Thyroid gland (tissue), 4 donors: ENCODE data around the gene RNF224. TPM values are rescaled to one million over a fixed set of nuclear protein-coding genes. Genes with fewer than 3 reads are reported as not detected.

ENCODE experiments used
- DNase-seq, 2 donors: peaks; one replicate each; pipeline ENCODE4 v3.0.0-alpha.2; 2019
- H3K27ac ChIP-seq, 3 donors: fragments of 200-600 bp; sonication (generic); 1 replicate in 2 of 3; 2 replicates in 1 of 3; pipeline ENCODE4 v1.5.1; 2016 to 2019; ENCODE audit warnings: mild to moderate bottlenecking in 1 of 3, moderate library complexity in 1 of 3
- H3K27me3 ChIP-seq: fragments of 200-600 bp; sonication (generic); one replicate; pipeline ENCODE4 v1.5.1; 2019
- H3K36me3 ChIP-seq, 2 donors: fragments of 200-600 bp; sonication (generic); one replicate each; pipeline ENCODE4 v1.5.1; 2016 to 2019
- H3K4me1 ChIP-seq, 2 donors: fragments of 200-600 bp; sonication (generic); one replicate each; pipeline ENCODE4 v1.5.1; 2017 to 2019
- H3K4me3 ChIP-seq, 3 donors: fragments of 200-600 bp; sonication (generic); replicated peaks in 1 of 3; 1 replicate in 2 of 3; 2 replicates in 1 of 3; pipeline ENCODE4 v1.5.1; 2016; ENCODE audit warnings: mild to moderate bottlenecking in 1 of 3
- H3K9me3 ChIP-seq: fragments of 200-600 bp; sonication (generic); one replicate; pipeline ENCODE4 v1.5.1; 2017
- CTCF ChIP-seq, 6 experiments: fragments of 200-600 bp in 3 of 6; fragments of 450-650 bp in 3 of 6; sonication (generic) in 3 of 6; IDR thresholded peaks; one replicate each; pipeline ENCODE4 v1.5.1; 2016 to 2019; ENCODE audit warnings: antibody characterized with exemption in 6 of 6, mild to moderate bottlenecking in 2 of 6, inconsistent platforms in 1 of 6, moderate library complexity in 1 of 6
- POLR2A ChIP-seq, 2 donors: fragments of 450-650 bp; IDR thresholded peaks; one replicate each; pipeline ENCODE4 v1.6.1; 2017; ENCODE audit warnings: antibody characterized with exemption in 2 of 2, mild to moderate bottlenecking in 2 of 2, moderate library complexity in 1 of 2
- WGBS, 2 donors: methylation state at CpG; one replicate each; pipeline ENCODE4 v1.1.5; 2017; 5-methylcytosine and 5-hydroxymethylcytosine counted together
- intact Hi-C: fragments of 100-400 bp; cut with DNase I; formaldehyde crosslinking; loops from one replicate; pipeline ENCODE4 v1.15.1; 2023
- total RNA-seq, 4 donors: library from RNA; depleted of rRNA; stranded (reverse); fragments of >200 nt; gene quantifications; one replicate each; pipeline ENCODE4 v1.2.3, GENCODE V29; 2016

RNF224 gene
- total RNA-seq, 4 donors from 2014 or later, result 0.33 to 0.81 TPM; not detected in 2

- 95 to 97% methylated on average over 8 to 16 of the region's 20 CpGs for WGBS, 2 donors
- TF ChIP-seq POLR2A (IDR thresholded peaks at IDR 0.05) (no peak), CTCF (IDR thresholded peaks at IDR 0.05) (no peak)
- peaks cover 39 to 66% of the 10 kb centered on the region in 2 donors for H3K36me3 ChIP-seq
- no peak for DNase-seq
- no peaks in the 10 kb centered on the region for H3K9me3 ChIP-seq
- intact Hi-C loops, result no loop called here
- no peak overlapping the region for H3K4me3 ChIP-seq
- H3K27me3 ChIP-seq, result no peaks in the 10 kb centered on the region
- H3K4me1 ChIP-seq, result no peaks in the 10 kb centered on the region
- no peak overlapping the region for H3K27ac ChIP-seq
Observed at GRCh38 chr9:137180491-137180890, 46.8 kb upstream of the RNF224 start.

DNA sequence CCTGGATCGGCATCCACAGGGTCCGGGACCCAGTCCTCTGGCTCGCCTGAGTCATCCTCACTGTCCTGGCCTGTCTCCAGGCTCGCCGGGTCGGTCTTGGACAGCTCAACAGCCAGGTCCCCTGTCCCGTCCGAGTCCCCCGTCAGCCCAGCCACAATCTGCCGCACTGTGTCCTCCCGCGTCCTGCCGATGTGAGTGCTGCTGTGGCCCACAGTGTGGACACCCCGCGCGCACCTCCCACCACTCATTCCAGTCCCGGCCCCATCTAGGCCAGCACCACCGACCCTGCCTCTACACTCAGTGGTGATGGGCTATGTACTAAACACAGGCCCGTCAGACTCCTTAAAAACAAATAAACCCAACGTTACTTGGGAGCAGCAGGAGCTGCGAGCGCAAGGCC lies 45.6 kb upstream of the RNF224 start:
- H3K36me3 ChIP-seq, result peaks cover 39 to 69% of the 10 kb centered on the region in 2 donors
- H3K4me1 ChIP-seq, result peaks cover 3 to 5% of the 10 kb centered on the region in 2 donors
- TF ChIP-seq CTCF (IDR thresholded peaks at IDR 0.05), result no peak
- no peak for TF ChIP-seq POLR2A (IDR thresholded peaks at IDR 0.05)

DNA sequence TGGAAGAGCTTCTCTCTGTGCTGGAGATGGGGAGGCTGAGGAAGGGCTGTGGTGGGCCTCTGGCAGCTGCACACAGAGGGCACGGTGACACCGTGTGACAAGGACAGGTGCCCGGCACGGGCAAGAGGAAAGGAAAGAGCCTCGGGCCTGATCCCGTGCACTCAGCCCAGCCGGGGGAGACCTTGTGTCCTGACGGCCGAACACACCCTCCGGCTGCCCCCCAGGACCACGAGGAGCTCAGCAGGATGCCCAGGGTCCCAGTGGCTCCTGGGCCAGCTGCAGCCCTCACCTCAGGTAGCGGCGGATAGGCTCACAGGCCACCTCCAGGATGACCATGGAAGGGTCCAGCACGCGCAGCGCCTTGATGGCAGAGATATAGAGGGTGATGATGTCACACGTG lies 44.5 kb upstream of the RNF224 start:
- intact Hi-C loops, result no loop called here
- Histone ChIP-seq H3K9me3 (no peaks in the 10 kb centered on the region), H3K27me3 (no peaks in the 10 kb centered on the region), H3K4me3 (no peak overlapping the region), H3K36me3 (peaks cover 39 to 68% of the 10 kb centered on the region in 2 donors), H3K4me1 (peaks cover 15 to 17% of the 10 kb centered on the region in 2 donors), H3K27ac (no peak overlapping the region)
- DNase-seq, result no peak
- 92 to 100% methylated on average over 6 to 9 of the region's 17 CpGs for WGBS, 2 donors
- TF ChIP-seq POLR2A (IDR thresholded peaks at IDR 0.05), result no peak
- no peak for TF ChIP-seq CTCF (IDR thresholded peaks at IDR 0.05)

More for the DNA sequence above, 45.6 kb upstream of the RNF224 start:
- Histone ChIP-seq H3K9me3 (no peaks in the 10 kb centered on the region), H3K4me3 (no peak overlapping the region), H3K27ac (no peak overlapping the region), H3K27me3 (no peaks in the 10 kb centered on the region)
- no peak for DNase-seq
- WGBS, 2 donors, result 92 to 94% methylated on average over 16 of the region's 22 CpGs
- intact Hi-C loops, result no loop called here

- no peak for TF ChIP-seq CTCF (IDR thresholded peaks at IDR 0.05)
- TF ChIP-seq POLR2A (IDR thresholded peaks at IDR 0.05), result no peak
- H3K4me1 ChIP-seq, result peaks cover 16 to 17% of the 10 kb centered on the region in 2 donors
- intact Hi-C loops, result no loop called here
- H3K36me3 ChIP-seq, result peaks cover 39 to 62% of the 10 kb centered on the region in 2 donors
- DNase-seq, result no peak
- H3K4me3 ChIP-seq, result no peak overlapping the region
- H3K27ac ChIP-seq, result no peak overlapping the region
- no peaks in the 10 kb centered on the region for H3K27me3 ChIP-seq
- no peaks in the 10 kb centered on the region for H3K9me3 ChIP-seq
- 91 to 92% methylated on average over 21 of the region's 27 CpGs for WGBS, 2 donors
Observed at GRCh38 chr9:137183980-137184595, 43.2 kb upstream of the RNF224 start.

- H3K4me1 ChIP-seq, result peaks cover 26% of the 10 kb centered on the region in 2 donors
- TF ChIP-seq CTCF (IDR thresholded peaks at IDR 0.05), result no peak
- TF ChIP-seq POLR2A (IDR thresholded peaks at IDR 0.05), result no peak
- H3K9me3 ChIP-seq, result no peaks in the 10 kb centered on the region
- H3K27ac ChIP-seq, result no peak overlapping the region
- 94 to 95% methylated on average over 27 to 31 of the region's 48 CpGs for WGBS, 2 donors
- peaks cover 34 to 57% of the 10 kb centered on the region in 2 donors for H3K36me3 ChIP-seq
- intact Hi-C loops, result loop anchor here (5.0 kb wide), 1 partner anchor 42 kb away; the partner anchor contains the start of genes CYSRT1 and RNF224
- no peaks in the 10 kb centered on the region for H3K27me3 ChIP-seq
- H3K4me3 ChIP-seq, result no peak overlapping the region
- no peak for DNase-seq
Observed at GRCh38 chr9:137184881-137185660, 42.2 kb upstream of the RNF224 start.
